GM19351 (cell line): ENCODE measurements around the gene CDC25C.
A peak's percentile ranks its signal among the peaks of the same experiment; 100 is the strongest.
"Not testable (repeated sequence)": the region's sequence is repeated elsewhere in the genome, so short reads cannot be mapped to it uniquely, and the experiment has no call there.

ENCODE experiments used
- ATAC-seq: cut with Tn5 transposase; IDR thresholded peaks from one replicate; pipeline ENCODE4 v1.9.1; 2021; ENCODE audit warnings: mild to moderate bottlenecking, moderate library complexity; ENCODE audit not compliant: unreplicated experiment

The CDC25C gene

GRCh38 chr5:138349852-138350562 is 18.4 kb upstream of the CDC25C start:
- ATAC-seq: no peak

- no peak for ATAC-seq
Measured at GRCh38 chr5:138346889-138347288, 15.3 kb upstream of the CDC25C start.

GRCh38 chr5:138344887-138345622 is 13.5 kb upstream of the CDC25C start:
- ATAC-seq: no peak

- no peak for ATAC-seq
Measured at GRCh38 chr5:138340008-138340407, 8.4 kb upstream of the CDC25C start.

- no peak for ATAC-seq
Measured at GRCh38 chr5:138339464-138339863, 7.9 kb upstream of the CDC25C start.

- no peak for ATAC-seq
Measured at GRCh38 chr5:138339091-138339456, 7.5 kb upstream of the CDC25C start.

GRCh38 chr5:138338411-138339090 is 6.9 kb upstream of the CDC25C start:
- ATAC-seq: no peak

GRCh38 chr5:138337685-138338410 is 6.2 kb upstream of the CDC25C start, which contains the start of gene FAM53C:
Gene FAM53C, plus strand, starts transcription at chr5:138338266. Its CDS starts 3,070 bp downstream, at chr5:138341336.
- ATAC-seq: peak; percentile 80

- peak; percentile 18 for ATAC-seq
Measured at GRCh38 chr5:138336952-138337684, 5.5 kb upstream of the CDC25C start.

- ATAC-seq: no peak
Measured at GRCh38 chr5:138334867-138335447, 3.4 kb upstream of the CDC25C start.

- peak; percentile 1 for ATAC-seq
Measured at GRCh38 chr5:138330813-138331448, 673 bp downstream of the CDC25C start.

- not testable (repeated sequence) for ATAC-seq
Measured at GRCh38 chr5:138318211-138318610, 13.4 kb downstream of the CDC25C start.

GRCh38 chr5:138316355-138316754 is 15.2 kb downstream of the CDC25C start:
- no peak for ATAC-seq

GRCh38 chr5:138315751-138316278 is 15.8 kb downstream of the CDC25C start:
- ATAC-seq: no peak

- ATAC-seq: no peak
Measured at GRCh38 chr5:138305797-138306196, 25.8 kb downstream of the CDC25C start.

GRCh38 chr5:138303372-138303771 is 28.2 kb downstream of the CDC25C start:
- no peak for ATAC-seq

GRCh38 chr5:138289296-138289695 is 42.3 kb downstream of the CDC25C start:
- no peak for ATAC-seq

GRCh38 chr5:138287246-138287645 is 44.4 kb downstream of the CDC25C start:
- ATAC-seq: no peak
